Ishikawa (cell line): ENCODE measurements around the gene LCE3B.

Experiments used
- CEBPB ChIP-seq: IDR thresholded peaks from 2 replicates; pipeline ENCODE4 v1.6.1; 2012
- CREB1 ChIP-seq: IDR thresholded peaks from 2 replicates; pipeline ENCODE4 v1.6.1; 2012; ENCODE audit warnings: low read depth
- EGR1 ChIP-seq: IDR thresholded peaks from 2 replicates; pipeline ENCODE4 v1.6.1; 2012
- EP300 ChIP-seq: IDR thresholded peaks from 2 replicates; pipeline ENCODE4 v1.6.1; 2012; ENCODE audit warnings: borderline replicate concordance
- FOXM1 ChIP-seq: IDR thresholded peaks from 2 replicates; pipeline ENCODE4 v1.6.1; 2012; ENCODE audit warnings: low read depth, borderline replicate concordance
- RAD21 ChIP-seq: IDR thresholded peaks from 2 replicates; pipeline ENCODE4 v1.6.1; 2012; ENCODE audit warnings: low read depth
- TAF1 ChIP-seq: IDR thresholded peaks from 2 replicates; pipeline ENCODE4 v1.6.1; 2012; ENCODE audit warnings: low read depth, mild to moderate bottlenecking
- TCF12 ChIP-seq: IDR thresholded peaks from 2 replicates; pipeline ENCODE4 v1.6.1; 2012; ENCODE audit warnings: low read depth
- TEAD4 ChIP-seq: IDR thresholded peaks from 2 replicates; pipeline ENCODE4 v1.6.1; 2012
- YY1 ChIP-seq: IDR thresholded peaks from 2 replicates; pipeline ENCODE4 v1.6.1; 2012; ENCODE audit warnings: low read depth
- ZBTB7A ChIP-seq: IDR thresholded peaks from 2 replicates; pipeline ENCODE4 v1.6.1; 2012; ENCODE audit warnings: low read depth
- TF ChIP-seq, protein P1 (sequence below): IDR thresholded peaks from 2 replicates; pipeline ENCODE4 v1.6.1; 2012
- TF ChIP-seq, protein P2 (sequence below): IDR thresholded peaks from 2 replicates; pipeline ENCODE4 v1.6.1; 2012
- TF ChIP-seq, protein P3 (sequence below): IDR thresholded peaks from 2 replicates; pipeline ENCODE4 v1.6.1; 2012; ENCODE audit warnings: low read depth, mild to moderate bottlenecking

LCE3B gene

DNA sequence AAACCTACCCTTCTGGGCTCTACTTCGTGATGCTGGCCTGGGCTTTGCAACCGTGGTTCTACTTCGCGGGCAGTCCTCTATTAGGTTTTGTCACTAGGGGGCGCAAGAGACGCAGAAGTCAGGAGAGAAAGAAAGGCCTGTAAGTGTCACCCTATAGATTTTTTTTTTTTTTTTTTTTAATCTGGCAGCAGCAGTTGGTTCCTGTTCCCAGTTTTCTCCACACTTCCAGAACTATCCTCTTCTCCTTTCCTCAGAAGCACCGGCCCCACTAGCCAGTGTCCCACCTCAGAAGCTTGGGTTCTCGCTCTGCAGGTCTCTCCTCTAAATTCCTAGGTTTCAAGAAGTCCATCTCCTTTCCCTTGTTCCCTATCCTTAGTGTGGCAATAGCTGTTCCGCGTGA is 40.5 kb downstream of the LCE3B start:
- TF ChIP-seq TAF1 (no peak), EP300 (no peak), RAD21 (peak; percentile 75)

DNA sequence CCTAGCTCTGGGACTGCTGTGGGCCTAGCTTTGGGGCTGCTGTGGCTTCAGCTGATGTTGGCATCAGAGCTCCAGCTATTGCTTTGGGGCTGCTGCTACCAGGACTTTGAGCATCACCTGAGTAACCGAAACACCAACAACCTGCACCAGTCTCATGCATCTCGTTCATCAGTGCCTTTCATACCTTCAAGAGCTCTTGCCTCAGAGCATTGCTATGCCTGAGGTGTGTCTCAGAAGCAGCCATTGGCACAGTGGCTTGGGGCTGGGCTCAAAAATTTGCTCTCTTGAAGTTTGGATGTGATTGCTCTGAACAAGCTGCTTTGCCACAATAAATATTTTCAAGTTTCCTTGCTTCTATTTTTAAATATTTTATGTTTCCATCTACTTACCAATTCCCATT is 42.8 kb downstream of the LCE3B start:
- no peak for TF ChIP-seq ZBTB7A
- TF ChIP-seq EP300 = no peak
- TF ChIP-seq TCF12 = no peak
- no peak for TF ChIP-seq FOXM1
- TF ChIP-seq TAF1 = no peak
- TF ChIP-seq RAD21 = no peak
- TF ChIP-seq EGR1 = no peak
- TF ChIP-seq, protein P1, sequence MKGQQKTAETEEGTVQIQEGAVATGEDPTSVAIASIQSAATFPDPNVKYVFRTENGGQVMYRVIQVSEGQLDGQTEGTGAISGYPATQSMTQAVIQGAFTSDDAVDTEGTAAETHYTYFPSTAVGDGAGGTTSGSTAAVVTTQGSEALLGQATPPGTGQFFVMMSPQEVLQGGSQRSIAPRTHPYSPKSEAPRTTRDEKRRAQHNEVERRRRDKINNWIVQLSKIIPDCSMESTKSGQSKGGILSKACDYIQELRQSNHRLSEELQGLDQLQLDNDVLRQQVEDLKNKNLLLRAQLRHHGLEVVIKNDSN = no peak
- no peak for TF ChIP-seq YY1
- no peak for TF ChIP-seq TEAD4
- TF ChIP-seq, protein P2, sequence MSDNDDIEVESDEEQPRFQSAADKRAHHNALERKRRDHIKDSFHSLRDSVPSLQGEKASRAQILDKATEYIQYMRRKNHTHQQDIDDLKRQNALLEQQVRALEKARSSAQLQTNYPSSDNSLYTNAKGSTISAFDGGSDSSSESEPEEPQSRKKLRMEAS = no peak
- TF ChIP-seq CREB1 = no peak

DNA sequence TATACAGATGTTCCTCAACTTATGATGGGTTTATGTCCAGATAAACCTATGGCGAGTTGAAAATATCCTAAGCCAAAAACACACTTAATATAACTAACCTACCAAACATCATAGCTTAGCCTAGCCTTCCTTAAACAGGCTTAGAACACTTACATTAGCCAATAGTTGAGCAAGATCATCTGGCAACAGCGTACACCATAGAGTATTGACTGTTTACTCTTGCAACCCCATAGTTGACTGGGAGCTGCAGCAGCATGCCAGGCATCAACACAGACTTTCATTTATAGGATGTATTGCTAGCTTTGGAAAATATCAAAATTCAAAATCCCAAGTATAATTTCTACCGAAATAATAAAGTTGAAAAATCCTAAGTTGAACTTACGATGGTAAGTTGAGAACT is 44.1 kb downstream of the LCE3B start:
- TF ChIP-seq CREB1 (no peak), TEAD4 (no peak)

DNA sequence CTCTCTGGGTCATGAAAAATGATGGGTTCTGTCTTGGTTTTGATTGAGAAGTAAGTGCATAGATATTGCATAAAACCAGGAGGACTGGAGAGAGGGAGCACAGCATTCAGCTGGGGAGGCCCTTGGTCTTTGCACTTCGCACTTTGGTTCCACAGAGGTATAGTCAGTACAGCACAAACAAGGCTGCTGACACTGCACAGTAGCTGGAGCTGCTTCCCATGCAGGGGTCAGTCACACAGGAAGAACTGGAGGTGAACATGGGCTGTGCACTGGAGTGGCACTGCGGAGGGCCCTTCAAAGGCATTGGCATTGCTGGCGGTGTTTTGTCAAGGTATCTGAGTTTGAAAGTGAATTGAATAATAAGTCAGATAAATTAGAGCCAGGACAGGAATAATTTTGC is 45.0 kb downstream of the LCE3B start:
- TF ChIP-seq TAF1 = no peak
- no peak for TF ChIP-seq CREB1
- no peak for TF ChIP-seq YY1
- no peak for TF ChIP-seq CEBPB

DNA sequence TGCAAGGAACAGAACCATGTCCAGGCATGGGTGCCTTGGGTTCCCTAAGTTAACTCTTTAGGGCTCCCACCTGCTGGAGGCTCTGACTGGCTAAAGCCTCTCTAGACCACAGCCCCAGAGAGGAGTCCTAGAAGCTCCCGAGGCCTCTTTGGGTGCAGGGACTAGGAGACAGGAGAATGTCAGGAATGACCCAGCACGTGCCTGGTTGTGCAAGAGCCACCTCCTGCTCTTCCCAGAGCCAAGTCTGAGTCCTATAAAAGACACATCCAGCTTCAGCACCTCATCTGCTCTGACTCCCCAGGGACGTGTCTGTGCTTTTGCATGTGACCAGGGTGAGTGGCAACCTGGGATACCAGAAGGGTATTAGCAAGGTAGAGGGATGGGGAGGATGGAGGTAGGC is 49.5 kb downstream of the LCE3B start, which contains the start of gene LCE2D:
LCE2D (plus strand) TSS at position 283 of the 400 bp plus-strand sequence. CDS start 726 bp downstream, outside the sequence.
- TF ChIP-seq FOXM1 = no peak
- TF ChIP-seq, protein P3, sequence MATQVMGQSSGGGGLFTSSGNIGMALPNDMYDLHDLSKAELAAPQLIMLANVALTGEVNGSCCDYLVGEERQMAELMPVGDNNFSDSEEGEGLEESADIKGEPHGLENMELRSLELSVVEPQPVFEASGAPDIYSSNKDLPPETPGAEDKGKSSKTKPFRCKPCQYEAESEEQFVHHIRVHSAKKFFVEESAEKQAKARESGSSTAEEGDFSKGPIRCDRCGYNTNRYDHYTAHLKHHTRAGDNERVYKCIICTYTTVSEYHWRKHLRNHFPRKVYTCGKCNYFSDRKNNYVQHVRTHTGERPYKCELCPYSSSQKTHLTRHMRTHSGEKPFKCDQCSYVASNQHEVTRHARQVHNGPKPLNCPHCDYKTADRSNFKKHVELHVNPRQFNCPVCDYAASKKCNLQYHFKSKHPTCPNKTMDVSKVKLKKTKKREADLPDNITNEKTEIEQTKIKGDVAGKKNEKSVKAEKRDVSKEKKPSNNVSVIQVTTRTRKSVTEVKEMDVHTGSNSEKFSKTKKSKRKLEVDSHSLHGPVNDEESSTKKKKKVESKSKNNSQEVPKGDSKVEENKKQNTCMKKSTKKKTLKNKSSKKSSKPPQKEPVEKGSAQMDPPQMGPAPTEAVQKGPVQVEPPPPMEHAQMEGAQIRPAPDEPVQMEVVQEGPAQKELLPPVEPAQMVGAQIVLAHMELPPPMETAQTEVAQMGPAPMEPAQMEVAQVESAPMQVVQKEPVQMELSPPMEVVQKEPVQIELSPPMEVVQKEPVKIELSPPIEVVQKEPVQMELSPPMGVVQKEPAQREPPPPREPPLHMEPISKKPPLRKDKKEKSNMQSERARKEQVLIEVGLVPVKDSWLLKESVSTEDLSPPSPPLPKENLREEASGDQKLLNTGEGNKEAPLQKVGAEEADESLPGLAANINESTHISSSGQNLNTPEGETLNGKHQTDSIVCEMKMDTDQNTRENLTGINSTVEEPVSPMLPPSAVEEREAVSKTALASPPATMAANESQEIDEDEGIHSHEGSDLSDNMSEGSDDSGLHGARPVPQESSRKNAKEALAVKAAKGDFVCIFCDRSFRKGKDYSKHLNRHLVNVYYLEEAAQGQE = no peak
- TF ChIP-seq, protein P1 = no peak
- TF ChIP-seq CEBPB = no peak
- no peak for TF ChIP-seq TCF12
- TF ChIP-seq ZBTB7A = no peak
- no peak for TF ChIP-seq TAF1
